HCT116 (cell line): Measurements from ENCODE around the gene AJUBA. TPM values are rescaled to one million over a fixed set of nuclear protein-coding genes. Genes with fewer than 3 reads are reported as not detected.

Experiments
- ATAC-seq: fragments of 200-7000 bp; cut with Tn5 transposase; 2 replicates; pipeline ENCODE4 v1.9.1; 2020; ENCODE audit warnings: mild to moderate bottlenecking, moderate library complexity
- BruUV-seq: library from RNA; stranded (reverse); fragments of 400-500 nt; replicated peaks from 2 replicates; lab custom pipeline; 2021; lab: Mats Ljungman, UMichigan
- CTCF ChIA-PET: fragments of 300-600 bp; sonication (Branson Sonifier 250); formaldehyde crosslinking; loops from one replicate; lab custom pipeline; 2021; ENCODE audit warnings: antibody characterized with exemption; lab: Charles Lee
- POLR2A ChIA-PET: fragments of 300-600, 350-600 bp; sonication (Branson Sonifier 250); formaldehyde crosslinking; loops from one replicate; lab custom pipeline; 2021; ENCODE audit warnings: antibody characterized with exemption; lab: Charles Lee
- RAD21 ChIA-PET, 2 experiments: fragments of 300-600 bp; sonication (Branson Sonifier 250); formaldehyde crosslinking; loops; one replicate each; lab custom pipeline; 2023; ENCODE audit warnings: low total read pairs in 2 of 2; ENCODE audit not compliant: uncharacterized antibody in 2 of 2, unreplicated experiment in 2 of 2, low non-redundant PET in 1 of 2; lab: Charles Lee
- DNase-seq: peaks from one replicate; pipeline ENCODE4 v3.0.0-alpha.2; 2010; ENCODE audit warnings: low read depth, low spot score
- H2AFZ ChIP-seq: fragments of 200-600 bp; shearing (Covaris generic), sonication (generic); 2 replicates; pipeline ENCODE4 v1.6.1; 2017; ENCODE audit warnings: low read depth, mixed run types, mixed read lengths, antibody characterized with exemption, low read length; ENCODE audit not compliant: poor library complexity, severe bottlenecking
- H3K27ac ChIP-seq: 2 replicates; pipeline ENCODE4 v1.5.1; 2012; ENCODE audit warnings: low read depth, low read length
- H3K27me3 ChIP-seq: fragments of 200-600 bp; sonication (generic); 2 replicates; pipeline ENCODE4 v1.6.1; 2016; ENCODE audit warnings: mixed run types, low read length, mixed read lengths; ENCODE audit not compliant: insufficient read depth
- H3K36me3 ChIP-seq, 2 experiments: fragments of 200-500 bp in 1 of 2; fragments of 200-600 bp in 1 of 2; sonication (Bioruptor generic) in 1 of 2; sonication (generic) in 1 of 2; 2 replicates each; pipeline versions ENCODE4 v1.5.1 to v1.6.1; 2014 to 2016; ENCODE audit warnings: low read length in 2 of 2, inconsistent platforms in 1 of 2, mixed read lengths in 1 of 2, mixed run types in 1 of 2; ENCODE audit not compliant: insufficient read depth in 2 of 2, control insufficient read depth in 1 of 2
- H3K4me1 ChIP-seq, 2 experiments: fragments of 200-600 bp in 1 of 2; sonication (generic) in 1 of 2; 2 replicates each; pipeline versions ENCODE4 v1.5.1 to v1.6.1; 2012 to 2017; ENCODE audit warnings: low read length in 2 of 2, inconsistent platforms in 1 of 2, mild to moderate bottlenecking in 1 of 2, mixed read lengths in 1 of 2, mixed run types in 1 of 2, moderate library complexity in 1 of 2; ENCODE audit not compliant: insufficient read depth in 2 of 2, control insufficient read depth in 1 of 2
- H3K4me2 ChIP-seq: fragments of 200-600 bp; sonication (generic); 2 replicates; pipeline ENCODE4 v1.6.1; 2017; ENCODE audit warnings: mixed run types, low read length, mixed read lengths
- H3K4me3 ChIP-seq, 2 experiments: fragments of 200-600 bp in 1 of 2; sonication (generic) in 1 of 2; replicated peaks in 1 of 2; 2 replicates each; pipeline ENCODE4 v1.5.1; 2011 to 2016; ENCODE audit warnings: low read length in 2 of 2, control low read depth in 1 of 2, low read depth in 1 of 2, mild to moderate bottlenecking in 1 of 2, mixed read lengths in 1 of 2, mixed run types in 1 of 2
- H3K79me2 ChIP-seq: fragments of 200-600 bp; sonication (generic); 2 replicates; pipeline ENCODE4 v1.6.1; 2017; ENCODE audit warnings: mild to moderate bottlenecking, mixed run types, low read length, moderate library complexity, mixed read lengths; ENCODE audit not compliant: insufficient read depth
- H3K9ac ChIP-seq: fragments of 200-600 bp; sonication (generic); 2 replicates; pipeline ENCODE4 v1.6.1; 2016; ENCODE audit warnings: low read length, mixed read lengths
- H3K9me2 ChIP-seq: fragments of 200-600 bp; sonication (generic), shearing (Covaris generic); 2 replicates; pipeline ENCODE4 v1.6.1; 2017; ENCODE audit warnings: mixed run types, mild to moderate bottlenecking, moderate library complexity; ENCODE audit not compliant: insufficient read depth
- H3K9me3 ChIP-seq, 2 experiments: fragments of 200-500 bp in 1 of 2; fragments of 200-600 bp in 1 of 2; sonication (Bioruptor generic) in 1 of 2; sonication (generic) in 1 of 2; 2 replicates each; pipeline ENCODE4 v1.6.1; 2014 to 2017; ENCODE audit warnings: low read length in 2 of 2, mixed read lengths in 2 of 2, inconsistent platforms in 1 of 2, low read depth in 1 of 2, mild to moderate bottlenecking in 1 of 2, mixed run types in 1 of 2, moderate library complexity in 1 of 2; ENCODE audit not compliant: control insufficient read depth in 1 of 2, insufficient read depth in 1 of 2
- H4K20me1 ChIP-seq: fragments of 200-600 bp; sonication (generic), shearing (Covaris generic); 2 replicates; pipeline ENCODE4 v1.6.1; 2017; ENCODE audit warnings: mixed run types, mild to moderate bottlenecking, moderate library complexity; ENCODE audit not compliant: insufficient read depth
- CEBPB ChIP-seq: IDR thresholded peaks from 2 replicates; pipeline ENCODE4 v1.6.1; 2012; ENCODE audit warnings: low read depth
- CTCF ChIP-seq, 3 experiments: fragments of 200-600 bp in 1 of 3; sonication (generic) in 1 of 3; IDR thresholded peaks in 2 of 3; conservative IDR thresholded peaks in 1 of 3; 2 replicates each; pipeline ENCODE4 v1.5.1; 2012 to 2017; ENCODE audit warnings: low read depth in 2 of 3, low read length in 2 of 3, antibody characterized with exemption in 1 of 3, borderline replicate concordance in 1 of 3, control low read depth in 1 of 3, mild to moderate bottlenecking in 1 of 3, mixed read lengths in 1 of 3, mixed run types in 1 of 3, moderate library complexity in 1 of 3; ENCODE audit not compliant: insufficient read depth in 1 of 3
- EGR1 ChIP-seq: IDR thresholded peaks from 2 replicates; pipeline ENCODE4 v1.6.1; 2012; ENCODE audit warnings: low read depth
- ELF1 ChIP-seq: IDR thresholded peaks from 2 replicates; pipeline ENCODE4 v1.6.1; 2012; ENCODE audit warnings: low read depth, borderline replicate concordance
- EZH2phosphoT487 ChIP-seq: fragments of 200-600 bp; IDR thresholded peaks from 2 replicates; pipeline ENCODE4 v1.6.1; 2018; ENCODE audit warnings: antibody characterized with exemption, borderline replicate concordance
- FOSL1 ChIP-seq: IDR thresholded peaks from 2 replicates; pipeline ENCODE4 v1.6.1; 2012; ENCODE audit warnings: low read depth
- POLR2AphosphoS5 ChIP-seq: IDR thresholded peaks from 2 replicates; pipeline ENCODE4 v1.6.1; 2011; ENCODE audit warnings: mild to moderate bottlenecking, low read depth, low read length, moderate library complexity
- SP1 ChIP-seq: IDR thresholded peaks from 2 replicates; pipeline ENCODE4 v1.6.1; 2012; ENCODE audit warnings: low read depth
- SRF ChIP-seq: IDR thresholded peaks from 2 replicates; pipeline ENCODE4 v1.6.1; 2012; ENCODE audit warnings: low read depth
- YY1 ChIP-seq: IDR thresholded peaks from 2 replicates; pipeline ENCODE4 v1.6.1; 2011; ENCODE audit warnings: low read length, low read depth, moderate library complexity, mild to moderate bottlenecking; ENCODE audit not compliant: insufficient replicate concordance; ENCODE audit errors: extremely low read depth
- ZBTB33 ChIP-seq: IDR thresholded peaks from 2 replicates; pipeline ENCODE4 v1.6.1; 2011; ENCODE audit warnings: mild to moderate bottlenecking, low read length, moderate library complexity; ENCODE audit not compliant: insufficient replicate concordance; ENCODE audit errors: extremely low read depth
- ZFX ChIP-seq: fragments of 450-650 bp; IDR thresholded peaks from 2 replicates; pipeline ENCODE4 v1.6.1; 2017
- intact Hi-C: fragments of 100-400 bp; cut with micrococcal nuclease; formaldehyde crosslinking; loops from 2 replicates; pipeline ENCODE4 v1.10.0; 2022
- total RNA-seq: library from RNA; stranded (reverse); gene quantifications from one replicate; pipeline ENCODE4 v1.2.1, GENCODE V29; 2021; ENCODE audit not compliant: unreplicated experiment

AJUBA gene
- total RNA-seq, 1 experiment from 2014 or later = 39.7 TPM

- no peak for DNase-seq
- Histone ChIP-seq H3K36me3 (peaks cover 35 to 48% of the 10 kb centered on the region in 2 experiments), H4K20me1 (no peaks in the 10 kb centered on the region), H3K4me1 (peaks cover 15 to 56% of the 10 kb centered on the region in 2 experiments), H3K9ac (no peak overlapping the region), H3K27ac (no peak overlapping the region), H3K79me2 (peaks cover 44% of the 10 kb centered on the region), H3K9me3 (no peaks in the 10 kb centered on the region), H3K4me3 (no peak overlapping the region)
- intact Hi-C loops = no loop called here
- CTCF ChIA-PET = no interaction called here
- RAD21 ChIA-PET = no interaction called here
- TF ChIP-seq ZFX (no peak), FOSL1 (no peak), ZBTB33 (no peak), ELF1 (no peak), SRF (no peak), POLR2AphosphoS5 (no peak), YY1 (no peak), EGR1 (no peak), EZH2phosphoT487 (no peak), SP1 (no peak), CEBPB (no peak), CTCF (IDR thresholded peaks at IDR 0.05 in 2 of 3, conservative IDR thresholded peaks at IDR 0.05 in 1 of 3; ENCODE audit: borderline replicate concordance in 1 of 3, insufficient read depth in 1 of 3, low read depth in 2 of 3, low read length in 2 of 3) (no peak)
- TF ChIP-seq, all 23 proteins: peak for 0
- Histone ChIP-seq H3K27me3 (no peaks in the 10 kb centered on the region), H3K9me2 (no peaks in the 10 kb centered on the region), H2AFZ (no peak overlapping the region), H3K4me2 (no peak overlapping the region)
- POLR2A ChIA-PET = no interaction called here
- no TSS peak for BruUV-seq
- no peak for ATAC-seq
These were observed 56.0 kb downstream of the AJUBA start for GRCh38 chr14:22926316-22926715.
